ENCODE results near the gene INSYN2B. TPM values are rescaled to one million over a fixed set of nuclear protein-coding genes. Genes with fewer than 3 reads are reported as not detected.
A peak's percentile ranks its signal among the peaks of the same experiment; 100 is the strongest.

Gene INSYN2B
- total and polyA plus RNA-seq, 2 donors (not counting 1 experiment from before 2014, with no cell fraction given) = not detected

DNA sequence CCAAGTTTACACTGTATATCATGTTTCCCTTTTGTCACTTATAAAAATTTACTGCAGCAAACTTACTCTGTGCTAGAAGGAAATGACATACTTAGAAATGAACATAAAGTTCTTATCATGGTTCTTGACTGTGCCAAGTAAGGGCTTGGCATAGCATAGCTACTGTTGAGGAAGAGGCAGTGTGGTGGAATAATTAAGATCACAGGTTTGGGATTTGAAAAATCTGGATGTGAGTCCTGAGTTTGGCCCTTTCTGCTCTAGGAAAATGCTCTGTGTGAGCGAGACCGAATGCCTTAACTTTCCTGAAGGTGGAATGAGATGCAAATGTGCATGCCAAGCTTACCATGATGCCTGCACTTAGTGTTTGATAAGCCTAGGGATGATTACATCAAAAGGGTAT, 99.5 kb downstream of the INSYN2B start:
- Histone ChIP-seq H3K4me2 (replicated peaks; ENCODE audit: low read depth, low read length, poor library complexity, severe bottlenecking) (peak overlapping the region; percentile 42), H3K9me3 (ENCODE audit: control extremely low read depth in 1 of 3, control insufficient read depth in 2 of 3, insufficient read depth in 1 of 3, low read length in 2 of 3) (no peaks in the 10 kb centered on the region), H2AFZ (ENCODE audit: insufficient read depth, low read depth, low read length, poor library complexity, severe bottlenecking) (no peak overlapping the region), H3K36me3 (replicated peaks in 1 of 2; ENCODE audit: control extremely low read depth in 1 of 2, control insufficient read depth in 1 of 2, extremely low read depth in 1 of 2, insufficient read depth in 2 of 2, low read length in 1 of 2) (peaks cover 4 to 32% of the 10 kb centered on the region in 2 experiments), H3K27me3 (replicated peaks in 1 of 4; ENCODE audit: control extremely low read depth in 1 of 4, control insufficient read depth in 3 of 4, insufficient read depth in 4 of 4, low read length in 3 of 4) (no peaks in the 10 kb centered on the region), H3K27ac (ENCODE audit: low read length in 2 of 2) (peak overlapping the region; percentile 56 to 78), H3K79me2 (ENCODE audit: control insufficient read depth, insufficient read depth, low read length) (peaks cover 38% of the 10 kb centered on the region), H4K20me1 (ENCODE audit: control insufficient read depth, insufficient read depth, low read length, poor library complexity, severe bottlenecking) (peaks cover 14% of the 10 kb centered on the region), H3K4me1 (ENCODE audit: control insufficient read depth in 2 of 2, insufficient read depth in 2 of 2, low read length in 2 of 2) (peaks cover 0 to 19% of the 10 kb centered on the region in 2 donors), H3K9ac (ENCODE audit: low read length) (no peak overlapping the region), H3K4me3 (ENCODE audit: control extremely low read depth in 1 of 5, extremely low read depth in 1 of 5, insufficient read depth in 1 of 5, low read depth in 2 of 5, low read length in 4 of 5) (no peak overlapping the region)
- H3K27ac Mint-ChIP-seq = peak overlapping the region; percentile 92
- ChIA-PET POLR2A (no interaction called here), CTCF (no interaction called here)
- peaks cover 26% of the 10 kb centered on the region for H3K4me1 Mint-ChIP-seq
- WGBS (ENCODE audit: insufficient coverage) = 97% methylated on average over 2 of the region's 2 CpGs
- intact Hi-C loops (cut with micrococcal nuclease) = no loop called here
- DNase-seq = no peak
- H3K4me3 Mint-ChIP-seq = peak overlapping the region; percentile 44
- no peak for TF ChIP-seq CTCF (IDR thresholded peaks at IDR 0.05)
- no peak for TF ChIP-seq EZH2 (IDR thresholded peaks at IDR 0.05; ENCODE audit: borderline replicate concordance, insufficient read depth, low read depth, low read length, poor library complexity, severe bottlenecking)
- H3K9me3 Mint-ChIP-seq (ENCODE audit: insufficient read depth) = no peaks in the 10 kb centered on the region
- no peaks in the 10 kb centered on the region for H3K27me3 Mint-ChIP-seq
- no peak for ATAC-seq (ENCODE audit: low read depth)

- WGBS (ENCODE audit: insufficient coverage) = 35% methylated on average over 2 of the region's 4 CpGs
- ChIA-PET CTCF (no interaction called here), POLR2A (no interaction called here)
- peak overlapping the region; percentile 42 for H3K4me2 ChIP-seq (replicated peaks; ENCODE audit: low read depth, low read length, poor library complexity, severe bottlenecking)
- Mint-ChIP-seq H3K4me1 (peaks cover 26% of the 10 kb centered on the region), H3K27ac (peak overlapping the region; percentile 92), H3K4me3 (peak overlapping the region; percentile 44), H3K9me3 (ENCODE audit: insufficient read depth) (no peaks in the 10 kb centered on the region), H3K27me3 (no peaks in the 10 kb centered on the region)
- no peaks in the 10 kb centered on the region for H3K9me3 ChIP-seq (ENCODE audit: control extremely low read depth in 1 of 3, control insufficient read depth in 2 of 3, insufficient read depth in 1 of 3, low read length in 2 of 3)
- ATAC-seq (ENCODE audit: low read depth) (peak; percentile 54), DNase-seq (peak; percentile 36)
- intact Hi-C loops (cut with micrococcal nuclease) = no loop called here
- no peak overlapping the region for H3K9ac ChIP-seq (ENCODE audit: low read length)
- no peak overlapping the region for H3K4me3 ChIP-seq (ENCODE audit: control extremely low read depth in 1 of 5, extremely low read depth in 1 of 5, insufficient read depth in 1 of 5, low read depth in 2 of 5, low read length in 4 of 5)
- H4K20me1 ChIP-seq (ENCODE audit: control insufficient read depth, insufficient read depth, low read length, poor library complexity, severe bottlenecking) = peaks cover 14% of the 10 kb centered on the region
- peaks cover 38% of the 10 kb centered on the region for H3K79me2 ChIP-seq (ENCODE audit: control insufficient read depth, insufficient read depth, low read length)
- TF ChIP-seq EZH2 (IDR thresholded peaks at IDR 0.05; ENCODE audit: borderline replicate concordance, insufficient read depth, low read depth, low read length, poor library complexity, severe bottlenecking) (no peak), CTCF (IDR thresholded peaks at IDR 0.05) (no peak)
- H2AFZ ChIP-seq (ENCODE audit: insufficient read depth, low read depth, low read length, poor library complexity, severe bottlenecking) = no peak overlapping the region
- H3K27ac ChIP-seq (ENCODE audit: low read length in 2 of 2) = peak overlapping the region; percentile 56 to 78
- H3K36me3 ChIP-seq (replicated peaks in 1 of 2; ENCODE audit: control extremely low read depth in 1 of 2, control insufficient read depth in 1 of 2, extremely low read depth in 1 of 2, insufficient read depth in 2 of 2, low read length in 1 of 2) = peaks cover 4 to 29% of the 10 kb centered on the region in 2 experiments
- no peaks in the 10 kb centered on the region for H3K27me3 ChIP-seq (replicated peaks in 1 of 4; ENCODE audit: control extremely low read depth in 1 of 4, control insufficient read depth in 3 of 4, insufficient read depth in 4 of 4, low read length in 3 of 4)
- H3K4me1 ChIP-seq (ENCODE audit: control insufficient read depth in 2 of 2, insufficient read depth in 2 of 2, low read length in 2 of 2) = peaks cover 0 to 19% of the 10 kb centered on the region in 2 donors
Observed at GRCh38 chr5:169880012-169880663, 100.2 kb downstream of the INSYN2B start.

All from B cell (primary cell).